Neural cell (in vitro differentiated cells): Measurements from ENCODE around the gene ASB6.

ENCODE experiments used
- CTCF ChIP-seq: fragments of 450-650 bp; IDR thresholded peaks from 2 replicates; pipeline ENCODE4 v1.5.1; 2014; ENCODE audit warnings: antibody characterized with exemption, mild to moderate bottlenecking, moderate library complexity; ENCODE audit not compliant: poor library complexity, severe bottlenecking
- EP300 ChIP-seq: fragments of 450-650 bp; conservative IDR thresholded peaks from 2 replicates; pipeline ENCODE4 v1.6.1; 2014; ENCODE audit warnings: antibody characterized with exemption, mild to moderate bottlenecking, moderate library complexity; ENCODE audit not compliant: poor library complexity, severe bottlenecking
- EZH2 ChIP-seq: fragments of 200-600, 300-800 bp; shearing (Covaris generic), sonication (generic); IDR thresholded peaks from 2 replicates; pipeline ENCODE4 v1.6.1; 2014; ENCODE audit warnings: antibody characterized with exemption, low read length, borderline replicate concordance, mild to moderate bottlenecking; ENCODE audit not compliant: insufficient read depth, poor library complexity, severe bottlenecking
- POLR2AphosphoS5 ChIP-seq: IDR thresholded peaks from 2 replicates; pipeline ENCODE4 v1.6.1; 2012
- RAD21 ChIP-seq: fragments of 450-650 bp; conservative IDR thresholded peaks from 2 replicates; pipeline ENCODE4 v1.6.1; 2014; ENCODE audit warnings: antibody characterized with exemption, mild to moderate bottlenecking, moderate library complexity
- REST ChIP-seq: IDR thresholded peaks from 2 replicates; pipeline ENCODE4 v1.6.1; 2012; ENCODE audit warnings: borderline replicate concordance
- SMC3 ChIP-seq: fragments of 450-650 bp; conservative IDR thresholded peaks from 2 replicates; pipeline ENCODE4 v1.6.1; 2014; ENCODE audit warnings: antibody characterized with exemption, mild to moderate bottlenecking, moderate library complexity; ENCODE audit not compliant: poor library complexity
- TAF1 ChIP-seq: IDR thresholded peaks from 2 replicates; pipeline ENCODE4 v1.6.1; 2012; ENCODE audit warnings: low read depth

- no peak for TF ChIP-seq CTCF
- TF ChIP-seq POLR2AphosphoS5: no peak
- TF ChIP-seq TAF1: no peak
- no peak for TF ChIP-seq SMC3
- no peak for TF ChIP-seq EZH2
- no peak for TF ChIP-seq REST
- no peak for TF ChIP-seq EP300
- no peak for TF ChIP-seq RAD21
Observed at GRCh38 chr9:129682381-129682780, 40.4 kb upstream of the ASB6 start.
